Right cardiac atrium (tissue), 5 donors: ENCODE data around the gene GRM1. TPM values are rescaled to one million over a fixed set of nuclear protein-coding genes. Genes with fewer than 3 reads are reported as not detected.

Source experiments
- ATAC-seq, 2 donors: fragments of 200-7000 bp; cut with Tn5 transposase; one replicate each; pipeline versions ENCODE4 v1.8.0 to v1.9.1; 2020; ENCODE audit warnings: moderate library complexity in 2 of 2, mild to moderate bottlenecking in 1 of 2
- DNase-seq, 3 donors: peaks; one replicate each; pipeline ENCODE4 v3.0.0-alpha.2; 2020
- H3K27ac ChIP-seq: one replicate; pipeline ENCODE4 v1.5.1; 2013; ENCODE audit warnings: mild to moderate bottlenecking, low read length, control low read depth, moderate library complexity
- H3K27me3 ChIP-seq: one replicate; pipeline ENCODE4 v1.6.1; 2013; ENCODE audit not compliant: control insufficient read depth, insufficient read depth
- H3K4me1 ChIP-seq: one replicate; pipeline ENCODE4 v1.6.1; 2013; ENCODE audit warnings: low read length; ENCODE audit not compliant: control insufficient read depth, insufficient read depth
- H3K4me3 ChIP-seq: one replicate; pipeline ENCODE4 v1.5.1; 2013; ENCODE audit warnings: low read length, control low read depth
- H3K9me3 ChIP-seq: one replicate; pipeline ENCODE4 v1.6.1; 2013; ENCODE audit warnings: low read length; ENCODE audit not compliant: control insufficient read depth
- WGBS: extraction: QIAGEN DNeasy Blood & Tissue Kit; methylation state at CpG from one replicate; pipeline ENCODE4 v1.1.7; 2013; 5-methylcytosine and 5-hydroxymethylcytosine counted together
- intact Hi-C, 4 donors: fragments of 100-400 bp; cut with DNase I; formaldehyde crosslinking; loops; one replicate each; pipeline versions ENCODE4 v1.11.0 to v1.14.0; 2022 to 2023
- long read RNA-seq, 4 donors: library from polyadenylated mRNA; unstranded; transcript quantifications; one replicate each; pipeline ENCODE4 v2.0.0, GENCODE V29; 2020 to 2021
- polyA plus RNA-seq: library from polyadenylated mRNA; stranded (reverse); fragments of 200-250 nt; gene quantifications from one replicate; pipeline ENCODE4 v1.2.3, GENCODE V29; 2013
- total RNA-seq, 4 donors: library from RNA; stranded (reverse); fragmentation: NEBNext Ultra II Directional; extraction: Animal tissue kit (Norgen Biotek cat#: 25700); gene quantifications; one replicate each; pipeline ENCODE4 v1.2.1, GENCODE V29; 2021
- donor health status: healthy with polysubstance abuse.
- donor health status: DM: no; HTN: yes; CAD: no.
- donor health status: DM: no; HTN: no; CAD: no.
- donor health status: DM: no; HTN: yes; CAD: no; lungs with severe emphysema.
- donor health status: DM: yes; HTN: yes; CAD: no.

Gene GRM1
- total RNA-seq = under 1 TPM; 0.09 to 0.89 (median 0.30) TPM
- polyA plus RNA-seq = 0.02 TPM
- long read RNA-seq, donor 1, partial matches to known transcripts = 0 of 1 reads
- long read RNA-seq, donor 1, other reads (novel, unspliced or antisense) = 1 of 1 reads
- long read RNA-seq, donor 2 = 0 reads
- long read RNA-seq, donor 3, partial matches to known transcripts = 0 of 3 reads
- long read RNA-seq, donor 3, other reads (novel, unspliced or antisense) = 3 of 3 reads
- long read RNA-seq, donor 4 = 0 reads

GRCh38 chr6:146028851-146029572, at the start of gene GRM1:
Gene GRM1 (plus strand): TSS chr6:146029062. CDS start chr6:146029518, 456 bp downstream.
- intact Hi-C loops = no loop called here
- Histone ChIP-seq H3K4me3 (peak within 1 kb of the TSS; percentile 62), H3K27me3 (peaks cover 2% of the 10 kb centered on the region), H3K27ac (no peak within 1 kb of the TSS), H3K9me3 (no peaks in the 10 kb centered on the region), H3K4me1 (no peaks in the 10 kb centered on the region)
- DNase-seq (no peak), ATAC-seq (no peak)
- WGBS = 3% methylated on average over 39 of the region's 39 CpGs

- Histone ChIP-seq H3K9me3 (no peaks in the 10 kb centered on the region), H3K27me3 (no peaks in the 10 kb centered on the region), H3K27ac (no peak overlapping the region), H3K4me1 (no peaks in the 10 kb centered on the region), H3K4me3 (no peak overlapping the region)
- no peak for DNase-seq
- intact Hi-C loops = no loop called here
- 77% methylated on average over 1 of the region's 1 CpG for WGBS
- ATAC-seq = no peak
Measured at GRCh38 chr6:146009338-146009737, 19.5 kb upstream of the GRM1 start.

- no peak for DNase-seq
Measured at GRCh38 chr6:146014233-146014632, 14.6 kb upstream of the GRM1 start.

GRCh38 chr6:146017672-146018071, 11.2 kb upstream of the GRM1 start:
- Histone ChIP-seq H3K27ac (no peak overlapping the region), H3K27me3 (no peaks in the 10 kb centered on the region), H3K9me3 (no peaks in the 10 kb centered on the region), H3K4me3 (no peak overlapping the region), H3K4me1 (no peaks in the 10 kb centered on the region)
- no peak for DNase-seq
- intact Hi-C loops = no loop called here
- ATAC-seq = no peak

More at GRCh38 chr6:146014233-146014632, 14.6 kb upstream of the GRM1 start:
- Histone ChIP-seq H3K9me3 (no peaks in the 10 kb centered on the region), H3K4me3 (no peak overlapping the region), H3K4me1 (no peaks in the 10 kb centered on the region), H3K27me3 (no peaks in the 10 kb centered on the region), H3K27ac (no peak overlapping the region)
- ATAC-seq = no peak
- intact Hi-C loops = no loop called here

GRCh38 chr6:146026873-146027272, 2.0 kb upstream of the GRM1 start:
- WGBS = 61% methylated on average over 3 of the region's 3 CpGs
- no peak for ATAC-seq
- peaks cover 2% of the 10 kb centered on the region for H3K27me3 ChIP-seq

GRCh38 chr6:146027586-146028251, 1.1 kb upstream of the GRM1 start:
- Histone ChIP-seq H3K9me3 (no peaks in the 10 kb centered on the region), H3K27me3 (peaks cover 2% of the 10 kb centered on the region), H3K4me1 (no peaks in the 10 kb centered on the region), H3K27ac (no peak overlapping the region), H3K4me3 (no peak overlapping the region)
- DNase-seq (no peak), ATAC-seq (no peak)
- intact Hi-C loops = no loop called here
- 6% methylated on average over 31 of the region's 31 CpGs for WGBS

More at GRCh38 chr6:146026873-146027272, 2.0 kb upstream of the GRM1 start:
- DNase-seq = no peak
- H3K27ac ChIP-seq = no peak overlapping the region
- H3K9me3 ChIP-seq = no peaks in the 10 kb centered on the region
- H3K4me1 ChIP-seq = no peaks in the 10 kb centered on the region
- intact Hi-C loops = no loop called here
- H3K4me3 ChIP-seq = no peak overlapping the region

GRCh38 chr6:146028252-146028795, 538 bp upstream of the GRM1 start:
- Histone ChIP-seq H3K4me3 (peak overlapping the region; percentile 62), H3K27ac (no peak overlapping the region), H3K4me1 (no peaks in the 10 kb centered on the region), H3K9me3 (no peaks in the 10 kb centered on the region), H3K27me3 (peaks cover 2% of the 10 kb centered on the region)
- intact Hi-C loops = no loop called here
- WGBS = 3% methylated on average over 19 of the region's 19 CpGs
- ATAC-seq = peak; percentile 84 to 85
- DNase-seq = peak; percentile 66 to 86 (median 84)

GRCh38 chr6:146029573-146030184, 817 bp downstream of the GRM1 start:
- Histone ChIP-seq H3K4me3 (no peak overlapping the region), H3K9me3 (no peaks in the 10 kb centered on the region), H3K4me1 (no peaks in the 10 kb centered on the region), H3K27ac (no peak overlapping the region), H3K27me3 (peaks cover 2% of the 10 kb centered on the region)
- DNase-seq = peak in 1 of 3 donors; percentile 34
- intact Hi-C loops = no loop called here
- 14% methylated on average over 25 of the region's 25 CpGs for WGBS
- ATAC-seq = no peak

GRCh38 chr6:146032387-146032786, 3.5 kb downstream of the GRM1 start:
- Histone ChIP-seq H3K27ac (no peak overlapping the region), H3K9me3 (no peaks in the 10 kb centered on the region), H3K4me1 (no peaks in the 10 kb centered on the region), H3K4me3 (no peak overlapping the region), H3K27me3 (peaks cover 2% of the 10 kb centered on the region)
- ATAC-seq (no peak), DNase-seq (no peak)
- WGBS = 39% methylated on average over 4 of the region's 4 CpGs
- intact Hi-C loops = no loop called here

GRCh38 chr6:146040360-146040759, 11.5 kb downstream of the GRM1 start:
- no peak overlapping the region for H3K4me3 ChIP-seq
- no peak overlapping the region for H3K27ac ChIP-seq
- H3K9me3 ChIP-seq = peaks cover 2% of the 10 kb centered on the region
- H3K27me3 ChIP-seq = no peaks in the 10 kb centered on the region
- ATAC-seq (no peak), DNase-seq (no peak)
- no peaks in the 10 kb centered on the region for H3K4me1 ChIP-seq
- intact Hi-C loops = no loop called here
- WGBS = 84% methylated on average over 1 of the region's 1 CpG

- no peak for ATAC-seq
- 24% methylated on average over 1 of the region's 1 CpG for WGBS
- H3K27ac ChIP-seq = no peak overlapping the region
- H3K4me1 ChIP-seq = no peaks in the 10 kb centered on the region
- H3K9me3 ChIP-seq = peaks cover 2% of the 10 kb centered on the region
- no peak for DNase-seq
- intact Hi-C loops = no loop called here
- no peaks in the 10 kb centered on the region for H3K27me3 ChIP-seq
- no peak overlapping the region for H3K4me3 ChIP-seq
Measured at GRCh38 chr6:146041282-146041681, 12.4 kb downstream of the GRM1 start.
